ENCODE measurements around the gene BCL7A. TPM values are rescaled to one million over a fixed set of nuclear protein-coding genes. Genes with fewer than 3 reads are reported as not detected.

BCL7A gene
- total RNA-seq, 2 experiments from 2014 or later, result 6.2 to 8.1 TPM

DNA sequence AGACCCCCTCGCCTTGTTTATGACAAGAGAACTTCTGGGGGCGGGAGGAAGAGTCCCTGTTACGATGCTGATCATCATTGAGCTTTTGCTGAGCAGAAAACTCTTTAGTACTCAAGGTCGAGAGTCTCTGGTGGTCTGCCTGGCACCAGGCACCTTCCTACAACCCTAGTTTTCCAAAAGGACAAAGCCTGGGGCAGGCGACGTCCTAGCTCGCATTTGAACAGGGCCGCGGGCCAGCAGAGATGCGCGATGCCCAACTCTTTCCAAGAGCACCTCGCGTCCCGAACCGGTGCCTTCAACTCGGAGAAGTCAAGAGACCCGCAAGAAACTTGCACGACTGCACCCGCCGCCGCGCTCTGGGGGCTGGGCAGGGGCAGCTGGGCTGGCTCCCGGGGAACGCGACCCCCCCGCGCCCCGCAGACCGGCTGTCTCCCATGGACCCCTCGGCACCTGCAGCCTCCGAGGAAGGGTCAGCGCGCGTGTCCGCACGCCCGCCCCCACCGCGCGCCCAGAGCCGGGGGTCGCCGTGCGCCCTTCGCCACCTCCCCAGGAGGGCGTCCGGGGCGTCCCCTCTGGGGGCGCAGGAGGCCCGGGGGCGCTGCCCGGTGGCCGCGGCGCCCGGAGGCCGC lies 377 bp upstream of the BCL7A start:
- ATAC-seq (peak; percentile 16), DNase-seq (peak; percentile 25)
- Mint-ChIP-seq H3K27me3 (ENCODE audit: low read depth) (peaks cover 20% of the 10 kb centered on the region), H3K36me3 (ENCODE audit: low read depth) (peaks cover 3% of the 10 kb centered on the region), H3K4me3 (peak overlapping the region; percentile 83), H3K9me3 (ENCODE audit: insufficient read depth) (peaks cover 6% of the 10 kb centered on the region), H3K4me1 (ENCODE audit: low read depth) (peaks cover 18% of the 10 kb centered on the region), H3K27ac (peak overlapping the region; percentile 70)
- POLR2A ChIA-PET, result interaction anchor here (1.2 to 1.5 kb wide), 2 partner anchors 29 to 133 kb away, joined by 4 to 5 read pairs; partner anchors contain the start of gene PSMD9
- CTCF ChIA-PET, result interaction anchor here (1.4 kb wide), 1 partner anchor 103 kb away, joined by 8 read pairs; the partner anchor contains the start of gene CFAP251

- ATAC-seq (peak; percentile 53), DNase-seq (peak; percentile 59)
- H3K36me3 Mint-ChIP-seq (ENCODE audit: low read depth), result peaks cover 3% of the 10 kb centered on the region
- CTCF ChIA-PET, result interaction anchor here (0.8 to 1.8 kb wide), 4 partner anchors 30 to 228 kb away, joined by 3 to 7 read pairs (median 4); partner anchors contain the start of gene CFAP251
- H3K27ac Mint-ChIP-seq, result peak overlapping the region; percentile 39
- H3K4me3 Mint-ChIP-seq, result peak overlapping the region; percentile 77
- H3K27me3 Mint-ChIP-seq (ENCODE audit: low read depth), result peaks cover 20% of the 10 kb centered on the region
- POLR2A ChIA-PET, result interaction anchor here (0.6 to 1.5 kb wide), 2 partner anchors 30 to 228 kb away, joined by 3 to 4 read pairs; no protein-coding TSS in a partner anchor
- peaks cover 18% of the 10 kb centered on the region for H3K4me1 Mint-ChIP-seq (ENCODE audit: low read depth)
- peaks cover 6% of the 10 kb centered on the region for H3K9me3 Mint-ChIP-seq (ENCODE audit: insufficient read depth)
These were observed 982 bp downstream of the BCL7A start for GRCh38 chr12:122022393-122023338.

GRCh38 chr12:122023339-122024131 lies 1.9 kb downstream of the BCL7A start:
- H3K27ac Mint-ChIP-seq, result peak overlapping the region; percentile 39
- DNase-seq (peak; percentile 45), ATAC-seq (no peak)
- peaks cover 3% of the 10 kb centered on the region for H3K36me3 Mint-ChIP-seq (ENCODE audit: low read depth)
- peaks cover 1% of the 10 kb centered on the region for H3K9me3 Mint-ChIP-seq (ENCODE audit: insufficient read depth)
- H3K4me3 Mint-ChIP-seq, result peak overlapping the region; percentile 77
- ChIA-PET CTCF (interaction anchor here (0.8 to 1.8 kb wide), 3 partner anchors 31 to 105 kb away, joined by 3 to 7 read pairs (median 4); partner anchors contain the start of gene CFAP251), POLR2A (interaction anchor here (0.6 to 1.1 kb wide), 2 partner anchors 9 to 228 kb away, joined by 3 read pairs; no protein-coding TSS in a partner anchor)
- H3K4me1 Mint-ChIP-seq (ENCODE audit: low read depth), result peaks cover 25% of the 10 kb centered on the region
- H3K27me3 Mint-ChIP-seq (ENCODE audit: low read depth), result peaks cover 20% of the 10 kb centered on the region

- Mint-ChIP-seq H3K9me3 (ENCODE audit: insufficient read depth) (no peaks in the 10 kb centered on the region), H3K4me3 (no peak overlapping the region), H3K4me1 (ENCODE audit: low read depth) (peaks cover 33% of the 10 kb centered on the region), H3K27ac (no peak overlapping the region), H3K36me3 (ENCODE audit: low read depth) (peaks cover 3% of the 10 kb centered on the region), H3K27me3 (ENCODE audit: low read depth) (peaks cover 15% of the 10 kb centered on the region)
- POLR2A ChIA-PET, result interaction anchor here (1.1 kb wide), 1 partner anchor 8 kb away, joined by 3 read pairs; no protein-coding TSS in a partner anchor
- CTCF ChIA-PET, result interaction anchor here (1.5 to 1.8 kb wide), 2 partner anchors 32 to 106 kb away, joined by 3 to 7 read pairs; partner anchors contain the start of gene CFAP251
- ATAC-seq, result no peak
- DNase-seq, result no peak
These were observed 2.6 kb downstream of the BCL7A start for GRCh38 chr12:122024132-122024785.

DNA sequence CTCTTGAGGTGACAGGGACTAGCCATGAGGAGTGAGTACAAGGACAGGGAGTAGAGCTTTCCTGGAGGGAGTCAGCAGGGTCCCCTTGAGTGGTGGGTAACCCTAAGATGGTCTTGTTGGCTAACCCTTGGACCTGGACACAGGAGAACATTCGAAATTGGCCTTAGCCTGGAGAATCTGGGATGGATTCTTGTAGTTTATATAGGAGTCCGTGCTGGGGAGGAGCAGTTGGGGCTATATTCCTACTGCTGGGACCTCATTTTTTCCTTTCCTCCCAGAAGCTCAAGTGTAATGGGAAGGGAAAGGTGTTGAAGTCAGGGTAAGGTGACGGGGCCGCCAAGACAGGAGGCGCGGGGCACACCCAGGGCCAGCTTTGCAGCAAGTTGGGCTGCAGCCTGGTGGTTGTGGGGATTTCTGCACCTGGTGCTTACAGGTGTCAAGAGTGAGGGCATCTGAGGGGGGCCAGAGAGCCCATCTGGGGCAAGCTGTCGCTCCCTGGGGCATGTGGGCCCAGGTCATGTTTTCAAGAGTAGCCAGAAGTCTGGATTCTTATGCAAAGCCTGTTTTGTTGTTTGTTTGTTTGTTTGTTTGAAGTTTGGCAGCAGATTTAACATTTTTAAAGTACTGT lies 5.1 kb downstream of the BCL7A start:
- DNase-seq (no peak), ATAC-seq (no peak)
- no peak overlapping the region for H3K27ac Mint-ChIP-seq
- H3K9me3 Mint-ChIP-seq (ENCODE audit: insufficient read depth), result no peaks in the 10 kb centered on the region
- no peaks in the 10 kb centered on the region for H3K36me3 Mint-ChIP-seq (ENCODE audit: low read depth)
- no peak overlapping the region for H3K4me3 Mint-ChIP-seq
- H3K4me1 Mint-ChIP-seq (ENCODE audit: low read depth), result peaks cover 32% of the 10 kb centered on the region
- POLR2A ChIA-PET, result no interaction called here
- CTCF ChIA-PET, result no interaction called here
- H3K27me3 Mint-ChIP-seq (ENCODE audit: low read depth), result peaks cover 2% of the 10 kb centered on the region

DNA sequence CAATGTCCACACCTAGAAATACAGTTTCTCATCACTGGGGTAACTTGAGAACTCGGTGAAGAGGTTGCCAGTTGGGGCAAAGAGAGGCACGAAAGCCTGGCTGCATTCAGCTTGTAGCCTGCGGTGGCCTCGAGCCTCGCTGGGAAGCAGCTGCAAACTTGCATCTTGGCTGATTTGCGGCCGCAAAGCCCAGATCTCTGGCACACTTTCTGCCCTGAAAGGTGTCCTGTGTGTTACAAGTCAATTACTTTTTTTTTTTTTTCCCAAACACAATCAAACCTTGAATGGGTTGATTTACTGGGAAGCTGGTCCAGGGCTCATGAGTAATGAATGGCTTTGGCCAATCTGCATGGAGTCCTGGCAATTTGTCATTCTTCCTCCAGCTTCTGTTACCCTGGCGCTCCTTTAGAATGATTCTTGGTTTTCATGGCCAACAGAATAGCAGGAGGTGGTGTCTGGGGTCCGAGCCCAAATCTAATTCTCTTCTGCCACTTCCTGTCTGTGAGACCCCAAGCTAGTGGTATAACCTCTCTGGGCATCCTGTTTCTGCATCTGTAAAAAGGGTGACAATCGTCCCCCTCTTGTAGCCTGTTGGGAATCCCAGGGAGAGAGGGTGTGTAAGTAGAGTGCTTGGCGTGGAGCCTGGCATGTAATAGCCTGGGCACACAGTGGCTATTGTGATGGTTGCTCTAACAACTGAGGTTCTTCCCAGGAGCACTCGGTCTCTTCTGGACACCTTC lies 6.7 kb downstream of the BCL7A start:
- H3K4me3 Mint-ChIP-seq, result no peak overlapping the region

GRCh38 chr12:122028905-122029560 lies 7.3 kb downstream of the BCL7A start:
- CTCF ChIA-PET, result interaction anchor here (0.7 to 1.7 kb wide), 4 partner anchors 19 to 235 kb away, joined by 3 to 4 read pairs (median 3); partner anchors contain the start of gene CFAP251
- Mint-ChIP-seq H3K27ac (no peak overlapping the region), H3K4me1 (ENCODE audit: low read depth) (peaks cover 24% of the 10 kb centered on the region), H3K4me3 (no peak overlapping the region), H3K27me3 (ENCODE audit: low read depth) (no peaks in the 10 kb centered on the region), H3K36me3 (ENCODE audit: low read depth) (no peaks in the 10 kb centered on the region), H3K9me3 (ENCODE audit: insufficient read depth) (no peaks in the 10 kb centered on the region)
- ATAC-seq, result peak; percentile 27
- peak; percentile 48 for DNase-seq
- POLR2A ChIA-PET, result no interaction called here

More for the DNA sequence above, 6.7 kb downstream of the BCL7A start:
- DNase-seq, result no peak
- Mint-ChIP-seq H3K4me1 (ENCODE audit: low read depth) (peaks cover 26% of the 10 kb centered on the region), H3K36me3 (ENCODE audit: low read depth) (no peaks in the 10 kb centered on the region), H3K27me3 (ENCODE audit: low read depth) (no peaks in the 10 kb centered on the region), H3K27ac (no peak overlapping the region), H3K9me3 (ENCODE audit: insufficient read depth) (no peaks in the 10 kb centered on the region)
- no peak for ATAC-seq
- POLR2A ChIA-PET, result interaction anchor here (0.7 kb wide), 1 partner anchor 1737 kb away, joined by 3 read pairs; no protein-coding TSS in a partner anchor
- CTCF ChIA-PET, result interaction anchor here (0.7 to 1.4 kb wide), 4 partner anchors 9 to 234 kb away, joined by 3 read pairs; partner anchors contain the start of gene CFAP251

- Mint-ChIP-seq H3K9me3 (ENCODE audit: insufficient read depth) (no peaks in the 10 kb centered on the region), H3K27me3 (ENCODE audit: low read depth) (no peaks in the 10 kb centered on the region), H3K36me3 (ENCODE audit: low read depth) (no peaks in the 10 kb centered on the region), H3K27ac (no peak overlapping the region), H3K4me1 (ENCODE audit: low read depth) (peaks cover 20% of the 10 kb centered on the region), H3K4me3 (no peak overlapping the region)
- POLR2A ChIA-PET, result interaction anchor here (0.6 kb wide), 1 partner anchor 252 kb away, joined by 4 read pairs; no protein-coding TSS in a partner anchor
- no peak for DNase-seq
- no peak for ATAC-seq
- CTCF ChIA-PET, result interaction anchor here (0.7 to 1.7 kb wide), 2 partner anchors 20 to 25 kb away, joined by 3 to 4 read pairs; no protein-coding TSS in a partner anchor
These were observed 8.1 kb downstream of the BCL7A start for GRCh38 chr12:122029620-122030423.

All from activated CD8-positive, alpha-beta T cell treated with anti-CD3 and anti-CD28 coated beads, Interleukin-2, amount 10 ng/mL, durations not matched to agents 7 days and 5 days (primary cell).